ENCODE results near the gene ZNF423.

- TF ChIP-seq, protein P1, sequence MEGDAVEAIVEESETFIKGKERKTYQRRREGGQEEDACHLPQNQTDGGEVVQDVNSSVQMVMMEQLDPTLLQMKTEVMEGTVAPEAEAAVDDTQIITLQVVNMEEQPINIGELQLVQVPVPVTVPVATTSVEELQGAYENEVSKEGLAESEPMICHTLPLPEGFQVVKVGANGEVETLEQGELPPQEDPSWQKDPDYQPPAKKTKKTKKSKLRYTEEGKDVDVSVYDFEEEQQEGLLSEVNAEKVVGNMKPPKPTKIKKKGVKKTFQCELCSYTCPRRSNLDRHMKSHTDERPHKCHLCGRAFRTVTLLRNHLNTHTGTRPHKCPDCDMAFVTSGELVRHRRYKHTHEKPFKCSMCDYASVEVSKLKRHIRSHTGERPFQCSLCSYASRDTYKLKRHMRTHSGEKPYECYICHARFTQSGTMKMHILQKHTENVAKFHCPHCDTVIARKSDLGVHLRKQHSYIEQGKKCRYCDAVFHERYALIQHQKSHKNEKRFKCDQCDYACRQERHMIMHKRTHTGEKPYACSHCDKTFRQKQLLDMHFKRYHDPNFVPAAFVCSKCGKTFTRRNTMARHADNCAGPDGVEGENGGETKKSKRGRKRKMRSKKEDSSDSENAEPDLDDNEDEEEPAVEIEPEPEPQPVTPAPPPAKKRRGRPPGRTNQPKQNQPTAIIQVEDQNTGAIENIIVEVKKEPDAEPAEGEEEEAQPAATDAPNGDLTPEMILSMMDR (IDR thresholded peaks at IDR 0.05), result no peak
- no peak for TF ChIP-seq TCF7L2 (IDR thresholded peaks at IDR 0.05; ENCODE audit: low read depth, low read length)
- TF ChIP-seq SIN3A (IDR thresholded peaks at IDR 0.05; ENCODE audit: borderline replicate concordance, insufficient read depth, low read depth, low read length), result no peak
- TF ChIP-seq POLR2AphosphoS5 (IDR thresholded peaks at IDR 0.05; ENCODE audit: low read depth, low read length), result no peak
- TF ChIP-seq, protein P2, sequence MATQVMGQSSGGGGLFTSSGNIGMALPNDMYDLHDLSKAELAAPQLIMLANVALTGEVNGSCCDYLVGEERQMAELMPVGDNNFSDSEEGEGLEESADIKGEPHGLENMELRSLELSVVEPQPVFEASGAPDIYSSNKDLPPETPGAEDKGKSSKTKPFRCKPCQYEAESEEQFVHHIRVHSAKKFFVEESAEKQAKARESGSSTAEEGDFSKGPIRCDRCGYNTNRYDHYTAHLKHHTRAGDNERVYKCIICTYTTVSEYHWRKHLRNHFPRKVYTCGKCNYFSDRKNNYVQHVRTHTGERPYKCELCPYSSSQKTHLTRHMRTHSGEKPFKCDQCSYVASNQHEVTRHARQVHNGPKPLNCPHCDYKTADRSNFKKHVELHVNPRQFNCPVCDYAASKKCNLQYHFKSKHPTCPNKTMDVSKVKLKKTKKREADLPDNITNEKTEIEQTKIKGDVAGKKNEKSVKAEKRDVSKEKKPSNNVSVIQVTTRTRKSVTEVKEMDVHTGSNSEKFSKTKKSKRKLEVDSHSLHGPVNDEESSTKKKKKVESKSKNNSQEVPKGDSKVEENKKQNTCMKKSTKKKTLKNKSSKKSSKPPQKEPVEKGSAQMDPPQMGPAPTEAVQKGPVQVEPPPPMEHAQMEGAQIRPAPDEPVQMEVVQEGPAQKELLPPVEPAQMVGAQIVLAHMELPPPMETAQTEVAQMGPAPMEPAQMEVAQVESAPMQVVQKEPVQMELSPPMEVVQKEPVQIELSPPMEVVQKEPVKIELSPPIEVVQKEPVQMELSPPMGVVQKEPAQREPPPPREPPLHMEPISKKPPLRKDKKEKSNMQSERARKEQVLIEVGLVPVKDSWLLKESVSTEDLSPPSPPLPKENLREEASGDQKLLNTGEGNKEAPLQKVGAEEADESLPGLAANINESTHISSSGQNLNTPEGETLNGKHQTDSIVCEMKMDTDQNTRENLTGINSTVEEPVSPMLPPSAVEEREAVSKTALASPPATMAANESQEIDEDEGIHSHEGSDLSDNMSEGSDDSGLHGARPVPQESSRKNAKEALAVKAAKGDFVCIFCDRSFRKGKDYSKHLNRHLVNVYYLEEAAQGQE (IDR thresholded peaks at IDR 0.05; ENCODE audit: insufficient read depth in 1 of 2, low read depth in 2 of 2, low read length in 1 of 2), result no peak
Measured at GRCh38 chr16:49443576-49443975, 412.3 kb downstream of the ZNF423 start.
